HG03108 (cell line): ENCODE measurements around the gene PDK2.

Experiments
- ATAC-seq: cut with Tn5 transposase; IDR thresholded peaks from one replicate; pipeline ENCODE4 v1.9.1; 2021; ENCODE audit warnings: moderate library complexity; ENCODE audit not compliant: unreplicated experiment

PDK2 gene

GRCh38 chr17:50078430-50078829 lies 16.7 kb upstream of the PDK2 start:
- no peak for ATAC-seq

- no peak for ATAC-seq
Measured at GRCh38 chr17:50079334-50080095, 15.6 kb upstream of the PDK2 start.

- no peak for ATAC-seq
Measured at GRCh38 chr17:50080096-50080480, 15.1 kb upstream of the PDK2 start.

GRCh38 chr17:50080827-50081226 lies 14.3 kb upstream of the PDK2 start:
- no peak for ATAC-seq

- ATAC-seq, result no peak
Measured at GRCh38 chr17:50081757-50082156, 13.4 kb upstream of the PDK2 start.

GRCh38 chr17:50087246-50087911 lies 7.8 kb upstream of the PDK2 start:
- no peak for ATAC-seq

GRCh38 chr17:50087912-50088405 lies 7.2 kb upstream of the PDK2 start:
- ATAC-seq, result no peak

- ATAC-seq, result no peak
Measured at GRCh38 chr17:50088952-50089825, 6.0 kb upstream of the PDK2 start.

- no peak for ATAC-seq
Measured at GRCh38 chr17:50090071-50090470, 5.1 kb upstream of the PDK2 start.

GRCh38 chr17:50090971-50091917 lies 3.9 kb upstream of the PDK2 start:
- ATAC-seq, result no peak

- ATAC-seq, result no peak
Measured at GRCh38 chr17:50091918-50092285, 3.2 kb upstream of the PDK2 start.

GRCh38 chr17:50093246-50093645 lies 1.9 kb upstream of the PDK2 start:
- ATAC-seq, result no peak

GRCh38 chr17:50093807-50094206 lies 1.3 kb upstream of the PDK2 start:
- no peak for ATAC-seq

GRCh38 chr17:50094243-50094752 lies 853 bp upstream of the PDK2 start:
- ATAC-seq, result peak; percentile 34

GRCh38 chr17:50095626-50096037 lies 481 bp downstream of the PDK2 start:
- ATAC-seq, result no peak

GRCh38 chr17:50096092-50096491 lies 941 bp downstream of the PDK2 start:
- ATAC-seq, result no peak

GRCh38 chr17:50096758-50097157 lies 1.6 kb downstream of the PDK2 start:
- no peak for ATAC-seq

GRCh38 chr17:50097455-50097854 lies 2.3 kb downstream of the PDK2 start:
- no peak for ATAC-seq

- ATAC-seq, result no peak
Measured at GRCh38 chr17:50097926-50098325, 2.8 kb downstream of the PDK2 start.

- no peak for ATAC-seq
Measured at GRCh38 chr17:50098583-50098982, 3.4 kb downstream of the PDK2 start.
